CD4-positive, alpha-beta T cell treated with Interleukin-4 for 1 hour (primary cell): ENCODE results near the gene FHIT.
A peak's percentile ranks its signal among the peaks of the same experiment; 100 is the strongest.

ENCODE experiments used
- DNase-seq, 2 donors: peaks; one replicate each; pipeline ENCODE4 v3.0.0-alpha.2; 2020 to 2022

Gene FHIT

DNA sequence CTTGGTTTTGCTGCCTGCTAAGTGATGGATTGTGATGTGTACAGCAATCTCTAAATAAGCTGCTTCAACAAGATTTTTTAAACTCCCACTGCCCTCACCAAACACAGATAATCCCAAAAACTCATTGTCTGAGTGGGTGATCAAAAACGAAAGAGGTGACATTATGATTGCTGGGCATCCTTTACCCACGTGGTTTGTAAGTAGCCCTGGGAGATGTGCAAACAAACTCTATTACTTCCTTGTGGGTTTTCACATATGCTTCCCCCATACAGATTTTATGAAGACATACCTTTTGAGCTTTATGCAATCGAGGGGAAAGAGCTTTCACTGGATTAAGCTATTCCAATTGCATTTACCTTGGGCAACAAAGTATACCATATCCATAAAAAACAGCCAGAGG, 1000.4 kb downstream of the FHIT start:
- DNase-seq: no peak

DNA sequence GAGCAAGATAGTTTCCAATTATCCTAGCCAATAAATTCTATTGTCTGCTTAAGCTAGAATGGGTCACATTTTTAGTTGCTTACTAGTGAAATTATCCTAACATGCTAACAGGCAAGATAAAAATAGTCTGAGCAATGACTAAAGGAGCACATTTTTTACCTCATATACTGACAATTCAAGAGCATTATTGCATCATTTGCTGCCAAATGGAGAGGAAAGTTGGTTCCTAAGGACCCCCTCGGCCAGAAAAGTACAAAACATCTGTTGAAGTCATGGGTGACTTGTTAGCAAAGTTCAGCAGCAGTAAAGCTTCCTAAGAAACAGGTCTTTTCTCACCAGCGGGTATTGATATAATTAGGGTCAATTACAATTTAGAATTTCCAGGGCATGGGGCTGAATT, 1001.0 kb downstream of the FHIT start:
- DNase-seq: no peak

DNA sequence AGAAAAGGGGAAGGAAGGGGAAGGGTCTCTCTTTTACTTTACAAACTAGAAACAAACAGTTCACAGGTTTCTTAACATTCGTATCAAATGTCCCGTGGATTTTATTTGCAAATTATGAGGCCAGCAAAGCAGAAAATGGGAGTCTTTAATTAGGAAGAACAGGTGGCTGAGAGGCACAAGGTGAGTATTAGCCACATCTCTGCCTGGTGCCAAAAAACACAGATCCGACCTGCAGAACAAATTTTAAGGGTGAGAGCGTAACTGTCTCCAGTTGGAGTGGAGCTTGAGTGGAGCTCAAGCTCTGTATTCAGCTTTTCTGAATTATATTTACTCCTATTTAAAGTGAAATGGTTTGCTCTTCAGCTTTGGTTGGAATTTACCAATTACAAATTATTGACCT, 1004.9 kb downstream of the FHIT start:
- DNase-seq: no peak

DNA sequence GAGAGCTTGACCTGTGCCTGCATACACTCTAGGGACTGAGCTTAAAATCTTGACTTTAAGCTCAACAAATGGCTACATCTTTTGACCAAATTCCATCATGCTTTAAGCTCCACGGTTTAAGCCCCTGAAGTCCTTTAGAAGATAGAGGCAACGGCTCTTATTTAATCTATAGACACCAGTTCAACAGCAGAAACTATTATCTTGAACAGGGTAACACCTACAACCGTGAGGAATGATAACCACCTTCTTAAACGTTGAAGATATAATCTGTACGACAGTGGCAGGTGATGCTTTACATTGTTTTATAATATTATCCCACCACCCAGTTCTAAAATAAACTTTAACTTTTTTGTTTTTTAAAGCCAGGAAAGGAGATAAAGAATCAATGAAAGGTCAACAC, 1007.8 kb downstream of the FHIT start:
- DNase-seq: no peak

DNA sequence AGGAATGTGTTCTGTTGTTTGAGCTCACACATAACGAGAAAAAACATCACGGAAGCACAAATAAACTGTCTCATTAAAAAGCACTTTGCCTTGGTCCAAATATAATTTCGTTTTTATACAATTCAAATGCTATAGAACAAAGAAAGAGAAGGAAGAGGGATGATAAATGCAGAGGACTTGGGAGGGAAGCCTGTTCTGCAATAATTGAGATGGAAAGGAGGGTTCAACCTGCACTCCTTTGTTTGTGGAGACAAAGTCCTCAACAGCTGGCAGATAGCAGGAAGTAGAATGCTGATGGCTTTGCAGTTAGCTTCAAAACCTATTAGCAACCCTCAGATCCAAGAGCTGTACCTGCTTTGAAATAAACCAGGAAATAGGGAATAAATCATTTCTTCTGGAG, 1010.8 kb downstream of the FHIT start:
- DNase-seq: no peak

DNA sequence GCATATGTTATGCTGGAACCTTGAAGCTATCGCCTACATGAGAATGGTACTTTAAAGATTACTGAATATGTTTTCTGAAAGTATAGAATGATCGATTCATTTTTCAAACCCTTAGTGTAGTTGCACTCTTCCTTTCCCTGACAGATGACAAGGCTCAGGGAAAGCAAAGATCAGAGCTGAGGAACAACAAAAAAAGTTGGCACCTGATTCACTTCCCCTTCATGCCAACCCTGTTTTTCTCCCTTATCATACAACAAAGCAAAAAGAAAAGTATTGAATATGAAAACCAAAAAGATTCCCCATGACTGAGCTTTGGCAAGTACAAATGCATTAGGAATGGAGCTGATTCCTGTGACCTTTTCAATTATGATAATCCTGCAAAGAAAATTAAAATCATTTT, 1012.7 kb downstream of the FHIT start:
- DNase-seq: no peak

DNA sequence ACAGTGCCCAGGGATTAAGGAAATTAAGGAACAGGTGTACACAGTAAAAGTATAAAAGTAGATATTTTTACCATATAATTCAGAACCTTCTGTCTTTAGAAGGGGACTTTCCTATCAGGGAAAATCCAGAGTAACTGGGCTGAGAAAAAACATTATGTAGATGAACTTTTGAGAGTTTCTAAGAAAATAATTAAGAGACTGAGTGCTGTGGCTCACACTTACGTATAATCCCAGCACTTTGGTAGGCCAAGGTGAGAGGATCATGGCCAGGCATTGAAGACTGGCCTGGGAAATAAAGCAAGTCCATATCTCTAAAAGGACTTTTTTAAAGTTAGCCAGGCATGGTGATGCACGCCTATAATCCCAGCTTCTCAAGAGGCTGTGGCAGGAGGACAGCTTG, 1021.8 kb downstream of the FHIT start:
- DNase-seq: no peak

DNA sequence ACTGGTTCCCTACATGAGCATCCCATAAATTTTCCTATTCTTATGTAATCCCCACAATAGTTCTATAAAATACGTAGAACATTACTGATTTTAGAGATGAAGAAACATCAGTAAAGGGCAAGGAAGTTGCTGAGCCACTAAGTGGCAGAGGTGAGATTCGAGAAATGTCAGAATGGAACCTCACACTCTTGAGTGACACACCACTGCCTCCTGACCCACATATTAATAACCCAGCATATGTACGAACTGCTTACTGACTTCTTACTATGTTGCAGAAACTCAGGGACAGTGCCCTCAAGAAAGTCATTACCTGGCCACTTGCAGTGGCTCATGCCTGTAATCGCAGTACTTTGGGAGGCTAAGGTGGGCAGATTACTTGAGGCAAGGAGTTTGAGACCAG, 1022.4 kb downstream of the FHIT start:
- DNase-seq: no peak

DNA sequence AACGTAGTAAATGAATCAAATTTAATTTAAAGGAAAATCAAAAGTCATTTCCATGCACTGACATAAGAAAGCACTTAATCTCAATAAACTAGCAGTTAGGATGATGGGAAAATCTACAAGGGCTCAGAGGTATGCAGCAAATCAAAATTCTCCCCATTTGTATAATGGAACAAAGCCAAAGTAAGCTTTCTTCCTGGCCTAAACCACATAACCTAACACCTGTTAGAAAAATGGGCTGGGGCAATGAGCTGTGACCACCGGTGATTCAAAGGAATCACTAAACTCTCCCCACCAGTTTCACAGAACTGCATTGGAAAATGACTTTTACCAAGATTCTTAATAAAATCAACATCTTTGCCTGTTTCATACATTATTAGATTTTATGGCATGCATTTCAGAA, 1024.3 kb downstream of the FHIT start:
- no peak for DNase-seq

DNA sequence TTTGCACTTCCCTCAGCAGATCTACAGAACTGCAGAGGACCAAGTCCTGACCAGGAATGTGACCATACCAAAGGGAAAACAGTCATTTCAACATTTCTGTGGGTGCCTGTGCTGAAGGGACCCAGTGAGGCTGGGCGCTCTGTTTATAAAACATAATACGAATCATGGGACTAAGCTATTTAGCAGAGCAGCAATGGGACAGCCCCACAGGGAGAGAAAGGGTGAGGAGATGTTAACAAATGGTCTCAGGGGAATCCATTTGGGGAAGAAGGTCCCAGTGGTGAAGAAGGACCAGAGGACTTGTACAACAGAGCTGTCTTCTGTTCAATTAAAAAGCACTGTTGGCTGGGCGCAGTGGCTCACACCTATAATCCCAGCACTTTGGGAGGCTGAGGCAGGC, 1025.4 kb downstream of the FHIT start:
- peak in 1 of 2 donors; percentile 11 for DNase-seq

DNA sequence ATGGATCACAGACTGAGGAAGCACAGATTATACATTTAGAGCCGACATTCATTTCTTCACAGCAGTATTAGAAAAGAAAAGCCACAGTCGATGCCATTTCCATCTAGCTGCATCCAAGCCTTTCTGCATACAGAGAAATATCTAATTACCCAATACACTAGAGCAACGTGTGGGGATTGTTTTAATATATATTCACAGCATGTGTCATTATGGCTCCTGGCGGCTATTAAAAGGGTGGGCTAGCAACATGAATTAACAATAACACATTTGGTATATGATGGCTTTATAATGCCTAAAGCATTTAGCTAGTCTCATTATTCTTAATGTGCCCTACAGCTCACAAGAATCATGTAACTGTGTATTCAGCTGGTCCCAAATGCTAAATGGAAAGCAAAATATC, 1030.5 kb downstream of the FHIT start:
- no peak for DNase-seq

DNA sequence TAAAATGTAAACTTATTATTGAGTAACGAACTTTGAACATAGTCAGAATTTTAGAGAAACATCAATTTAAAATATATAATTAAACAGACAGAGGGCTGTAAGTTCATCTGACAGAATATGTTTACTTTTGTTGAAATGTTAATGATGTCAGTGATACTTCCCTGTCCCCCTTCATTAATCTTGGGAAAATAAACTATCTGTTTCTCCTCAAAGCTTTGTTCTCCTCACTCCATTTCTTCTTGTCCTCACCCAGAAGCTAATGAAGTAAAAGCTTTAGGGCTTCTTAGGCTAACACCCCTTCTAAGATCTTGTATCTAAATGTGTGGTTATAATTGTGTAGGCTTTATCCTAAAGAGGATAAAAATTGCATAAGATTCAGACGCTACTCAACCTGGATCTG, 1031.8 kb downstream of the FHIT start:
- no peak for DNase-seq

DNA sequence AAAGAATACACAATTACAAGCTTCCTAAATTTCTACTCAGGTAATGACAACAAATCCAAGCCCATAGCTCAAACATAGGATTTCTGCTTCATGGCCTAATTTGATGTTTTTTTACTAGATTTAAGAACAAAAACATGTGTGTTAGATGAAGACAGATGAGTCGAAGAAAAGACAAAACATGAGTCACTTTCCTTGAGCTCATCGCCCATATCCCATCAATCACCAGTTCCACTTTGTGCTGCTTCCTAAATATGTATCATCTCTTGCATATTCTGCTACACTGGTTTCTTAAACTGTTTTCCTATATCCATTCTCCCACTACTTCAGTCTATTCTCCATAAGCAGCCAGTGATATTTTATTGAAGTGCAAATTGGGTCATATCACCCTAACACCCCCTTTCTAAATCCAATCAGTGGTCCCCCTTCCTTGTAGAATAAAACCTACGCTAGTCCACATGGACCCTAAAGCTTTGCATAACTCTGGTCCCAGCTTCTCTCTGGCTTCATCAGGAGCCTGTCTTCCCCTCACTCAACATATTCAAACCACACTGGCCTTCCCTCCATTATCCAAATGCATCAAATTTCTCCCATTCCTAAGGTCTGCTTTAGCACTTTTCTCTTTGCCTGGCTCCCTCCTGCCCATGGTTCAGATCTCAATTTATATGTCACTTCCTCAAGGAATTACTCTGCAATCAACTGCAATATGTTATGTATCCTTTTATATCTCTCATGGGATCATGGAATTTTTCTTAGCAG, 1033.9 kb downstream of the FHIT start:
- no peak for DNase-seq

DNA sequence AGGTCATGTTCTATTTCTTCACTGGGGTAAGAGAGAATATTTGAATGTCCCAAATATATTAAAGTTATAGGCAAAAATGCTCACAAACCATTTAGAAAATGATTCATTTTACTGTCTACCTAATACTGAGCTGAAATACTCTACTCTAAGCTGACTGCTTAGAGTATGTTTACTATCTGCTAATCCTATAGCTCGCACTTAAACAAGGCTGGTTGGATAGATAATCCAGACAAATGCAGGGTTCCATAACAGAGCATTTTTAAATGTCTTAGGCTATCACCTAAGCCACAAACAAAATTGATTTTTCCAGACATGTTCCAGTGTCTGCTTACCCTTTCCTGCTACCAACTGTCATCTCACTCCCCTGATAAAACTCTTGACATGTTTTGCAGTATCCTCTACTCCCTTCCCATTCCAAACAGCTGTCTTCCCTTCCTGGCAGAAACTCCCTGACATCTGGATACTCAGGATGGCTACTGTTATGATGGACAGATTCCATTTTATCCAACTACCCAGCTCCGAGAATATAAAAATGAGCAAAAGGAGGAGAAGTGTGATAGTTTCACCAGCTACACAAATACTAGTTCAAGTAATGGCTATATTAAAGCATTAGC, 1034.7 kb downstream of the FHIT start:
- DNase-seq: no peak

DNA sequence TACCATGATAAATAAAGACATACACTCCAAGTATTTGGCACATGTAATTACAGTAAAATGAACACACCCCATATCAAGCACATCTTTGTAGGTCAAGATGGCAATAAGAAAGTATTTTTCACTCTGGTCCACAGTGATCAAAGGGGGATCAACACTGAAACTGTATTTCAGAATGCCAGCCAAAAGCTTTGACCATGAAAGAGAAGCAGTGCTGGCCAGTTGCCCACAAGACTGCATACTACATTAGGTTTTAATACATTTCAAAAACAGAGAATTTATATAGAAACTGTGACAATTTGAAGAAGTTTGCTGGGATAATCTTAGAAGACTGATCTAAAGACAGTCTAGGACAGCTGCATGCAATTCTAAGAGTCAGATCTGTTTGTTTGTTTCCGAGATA, 1035.3 kb downstream of the FHIT start:
- DNase-seq: no peak

DNA sequence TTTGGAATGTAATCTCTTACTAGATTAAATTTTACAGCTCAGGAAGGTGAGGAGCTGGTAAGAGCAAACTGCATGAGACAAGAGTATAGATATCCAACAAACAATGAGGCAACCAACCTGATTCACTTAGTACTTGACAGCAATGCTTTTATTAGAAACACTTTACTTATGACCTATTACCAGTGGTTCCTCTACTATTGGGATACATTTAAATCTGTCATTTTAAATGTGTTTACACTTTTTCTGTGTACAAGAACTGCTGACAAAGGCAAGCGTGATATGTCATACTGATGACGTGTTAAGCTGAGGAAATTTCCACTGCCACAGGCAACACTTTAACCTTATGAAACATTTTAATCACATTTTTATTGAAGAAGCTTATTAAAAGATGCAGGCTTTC, 1043.3 kb downstream of the FHIT start:
- no peak for DNase-seq

DNA sequence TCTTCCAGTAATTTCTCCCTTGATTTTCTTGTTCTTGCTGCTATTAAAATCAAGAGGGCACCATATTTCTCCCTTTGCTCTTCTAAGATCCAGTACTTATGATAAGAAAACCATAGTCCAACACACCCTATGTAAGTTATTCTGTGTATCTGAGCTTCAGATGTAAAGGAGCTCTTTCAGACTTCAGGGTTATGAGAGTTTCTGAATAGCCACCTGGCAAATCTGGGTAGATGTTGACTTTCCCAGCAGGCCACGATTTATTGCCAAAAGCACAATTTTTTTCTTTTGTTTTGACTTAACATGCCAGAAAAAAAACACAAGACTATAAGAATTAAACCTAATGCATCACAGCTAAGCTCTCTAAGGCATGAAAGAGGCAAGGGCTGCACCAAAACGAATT, 1045.0 kb downstream of the FHIT start:
- no peak for DNase-seq

DNA sequence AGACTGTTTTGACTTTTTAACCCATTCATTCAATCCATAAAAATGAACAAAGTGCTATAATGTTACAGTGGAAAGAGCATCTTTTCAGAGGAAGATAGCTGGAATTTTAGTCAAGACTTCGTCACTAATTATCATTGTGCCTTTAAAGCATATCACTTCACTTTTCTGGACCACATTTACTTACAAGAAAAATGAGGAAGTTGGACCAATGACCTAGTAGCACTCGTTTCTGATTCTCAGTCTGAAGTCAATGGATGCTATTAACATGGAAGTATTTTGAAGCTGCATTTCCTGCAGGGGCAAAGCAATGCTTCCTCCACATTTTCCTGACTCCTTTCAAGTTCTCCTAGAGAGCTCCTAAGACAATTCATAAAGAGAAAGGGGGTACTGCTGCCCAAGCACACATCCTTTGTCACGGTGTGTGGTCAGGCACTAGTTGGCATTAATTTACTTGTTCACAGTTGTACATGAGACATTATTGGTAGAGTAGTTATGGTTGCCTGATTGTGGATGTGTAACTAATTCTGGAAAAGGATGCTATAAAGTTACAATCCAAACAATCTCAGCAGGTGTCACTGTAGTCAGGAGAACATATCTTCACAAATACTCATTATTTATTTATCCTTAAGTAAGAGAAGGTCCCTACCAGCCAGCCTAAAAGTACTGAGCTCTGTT, 1049.1 kb downstream of the FHIT start:
- DNase-seq: no peak

DNA sequence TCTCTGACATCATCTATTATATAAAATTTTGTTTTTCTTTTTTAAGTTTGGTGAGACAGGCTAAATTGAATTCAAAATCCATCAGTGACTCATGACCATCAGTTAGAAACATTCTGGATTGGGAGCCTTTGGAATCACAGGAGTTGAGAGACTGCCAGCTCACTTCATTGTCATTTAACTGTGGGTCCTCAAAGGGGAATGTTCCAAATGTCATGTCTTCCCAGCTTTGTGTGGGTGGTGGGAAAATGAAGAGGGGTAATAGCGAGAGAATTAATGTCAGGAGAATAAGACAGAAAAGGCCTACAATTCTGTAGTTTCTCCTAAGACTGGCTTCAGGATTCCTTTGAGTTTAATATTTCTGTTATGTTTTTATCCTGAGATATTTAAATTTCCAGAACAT, 1051.9 kb downstream of the FHIT start:
- no peak for DNase-seq

DNA sequence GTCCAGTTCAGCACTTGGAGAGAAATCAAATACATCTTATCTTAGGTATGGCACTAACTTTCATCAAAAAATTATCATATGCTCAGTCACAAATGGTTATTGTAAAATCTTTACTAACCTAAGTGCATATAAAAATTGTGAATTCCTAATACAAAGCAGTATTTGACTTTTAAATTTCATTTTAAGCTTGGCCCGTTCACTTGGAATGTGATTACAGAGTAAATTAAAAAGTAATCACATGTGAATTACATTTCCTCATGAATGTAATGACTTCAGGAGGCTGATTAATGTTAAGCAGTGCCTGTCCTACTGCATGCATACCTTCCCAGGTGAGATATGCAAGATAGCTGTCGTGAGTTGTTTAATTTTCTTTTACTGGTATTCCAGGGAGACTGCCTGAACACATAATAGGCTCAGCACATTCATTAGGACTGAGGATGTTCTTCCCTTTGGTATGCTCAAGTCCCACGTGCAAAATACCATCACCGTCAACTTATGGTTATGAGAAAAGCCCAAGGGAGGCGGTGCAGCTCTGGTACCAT, 1053.0 kb downstream of the FHIT start:
- no peak for DNase-seq

DNA sequence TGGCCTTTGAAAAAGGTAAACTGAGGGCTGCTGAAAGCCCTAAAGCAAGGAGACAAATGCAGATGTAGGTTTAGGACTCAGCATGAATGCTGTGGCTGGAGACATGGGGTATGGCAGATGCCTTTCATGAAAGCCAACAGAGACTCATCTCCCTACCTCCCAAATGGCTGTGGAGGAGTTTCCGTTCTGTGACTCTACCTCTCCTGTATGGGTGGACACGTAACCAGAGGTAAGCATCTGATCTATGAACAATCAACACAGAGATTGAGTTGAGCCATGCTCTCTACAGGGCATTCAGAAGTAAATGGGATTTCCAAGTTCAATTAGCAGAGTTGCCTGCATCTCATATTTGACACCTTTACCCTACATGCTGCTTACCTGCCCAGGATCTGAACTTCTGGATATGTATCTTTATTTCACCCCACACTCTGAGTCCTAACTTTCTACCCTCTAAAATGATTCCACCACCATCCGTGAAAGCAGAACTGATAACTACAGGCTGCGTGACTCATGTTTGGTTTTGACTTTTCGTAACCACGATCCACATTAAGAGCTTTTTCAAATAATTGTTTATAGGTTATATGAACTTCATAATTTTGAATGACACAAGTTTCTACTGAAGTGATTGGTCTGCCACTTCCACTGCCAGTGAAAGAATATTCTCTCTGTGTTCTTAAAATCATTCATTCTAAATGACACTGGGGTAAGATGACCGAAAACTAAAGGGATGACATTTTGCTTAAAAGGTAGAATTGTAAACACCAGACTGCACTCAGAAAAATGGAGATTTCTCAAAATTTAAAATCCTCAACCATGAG, 1058.7 kb downstream of the FHIT start:
- no peak for DNase-seq

DNA sequence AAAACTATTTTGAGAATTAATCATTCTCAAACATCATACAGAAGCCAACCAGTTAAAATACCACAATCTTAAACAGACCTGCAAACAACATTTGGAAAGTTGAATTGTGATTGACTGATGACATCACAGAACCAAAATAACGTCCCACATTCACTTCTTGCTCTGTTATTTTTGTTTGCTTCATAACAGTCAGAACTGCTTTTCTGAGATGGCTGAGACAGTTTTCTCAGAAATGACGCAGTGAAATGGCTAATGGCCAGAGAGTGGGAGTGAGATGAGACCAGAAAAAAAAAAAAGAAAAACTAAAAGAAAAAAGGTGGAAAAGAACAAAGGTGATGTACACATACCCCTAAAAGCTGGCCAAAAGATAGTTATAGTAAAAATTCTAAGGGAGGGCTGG, 1061.2 kb downstream of the FHIT start:
- DNase-seq: no peak

DNA sequence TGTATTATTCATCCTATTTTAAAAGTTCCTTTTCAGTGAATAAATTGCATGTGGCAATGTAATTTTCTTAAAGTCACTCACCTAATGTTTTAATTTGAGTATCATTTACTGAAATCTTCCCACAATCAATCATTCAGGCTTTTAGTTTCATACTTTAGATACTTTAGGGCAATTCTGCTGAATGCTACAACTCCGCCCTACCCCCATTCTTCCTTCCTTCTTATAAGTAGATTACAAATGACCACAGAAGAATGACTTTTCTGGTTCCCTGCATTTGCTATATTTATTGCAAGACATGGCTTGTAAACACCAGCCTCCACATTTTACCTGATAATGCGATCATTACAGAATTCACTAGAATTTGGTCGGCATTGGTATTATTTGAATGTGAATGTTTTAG, 1061.9 kb downstream of the FHIT start:
- no peak for DNase-seq
